HepG2 (cell line): ENCODE results near the gene MARCHF2. TPM values are rescaled to one million over a fixed set of nuclear protein-coding genes. Genes with fewer than 3 reads are reported as not detected.

Source experiments
- ATAC-seq: fragments of 200-7000 bp; cut with Tn5 transposase; 3 replicates; pipeline ENCODE4 v1.9.1; 2020; ENCODE audit warnings: mild to moderate bottlenecking, moderate library complexity
- BruUV-seq: library from RNA; stranded (reverse); fragments of 400-500 nt; replicated peaks from 2 replicates; lab custom pipeline; 2021; lab: Mats Ljungman, UMichigan
- CTCF ChIA-PET: fragments of 300-600 bp; formaldehyde crosslinking; extraction: SDS; loops from one replicate; lab custom pipeline; 2021; ENCODE audit warnings: low total read pairs, inconsistent platforms, low intra/inter-chr PET ratio; lab: Yijun Ruan, JAX
- POLR2A ChIA-PET: fragments of 350-600 bp; sonication (Branson Sonifier 250); formaldehyde crosslinking; loops from one replicate; lab custom pipeline; 2020; ENCODE audit warnings: antibody characterized with exemption, inconsistent platforms; lab: Yijun Ruan, JAX
- DNase-seq: peaks from one replicate; pipeline ENCODE4 v3.0.0-alpha.2; 2015; ENCODE audit warnings: low spot score
- FAIRE-seq: peaks from 3 replicates; lab custom pipeline; 2011; peaks lifted over from hg19 to GRCh38; lab: Jason Lieb, UNC
- H2AFZ ChIP-seq: one replicate; pipeline ENCODE4 v1.6.1; 2011; ENCODE audit warnings: low read length, inconsistent platforms
- H3K27ac ChIP-seq: fragments of 300-600 bp; 3 replicates; pipeline ENCODE4 v1.8.0; 2011; ENCODE audit warnings: mixed run types, mild to moderate bottlenecking, mixed read lengths, low read length, inconsistent platforms; ENCODE audit not compliant: insufficient read depth; ENCODE audit errors: extremely low read length
- H3K27me3 ChIP-seq, 2 experiments: fragments of 200-600 bp in 1 of 2; 2 replicates in 1 of 2; 3 replicates in 1 of 2; pipeline versions ENCODE4 v1.6.0 to v1.8.0; 2011; ENCODE audit warnings: low read length in 2 of 2, mild to moderate bottlenecking in 2 of 2, moderate library complexity in 2 of 2, inconsistent platforms in 1 of 2; ENCODE audit not compliant: insufficient read depth in 2 of 2, control insufficient read depth in 1 of 2
- H3K36me3 ChIP-seq, 2 experiments: fragments of 200-600 bp in 1 of 2; replicated peaks in 1 of 2; 2 replicates in 1 of 2; 3 replicates in 1 of 2; pipeline versions ENCODE4 v1.5.1 to v1.8.0; 2011; ENCODE audit warnings: low read length in 2 of 2, inconsistent platforms in 1 of 2; ENCODE audit not compliant: insufficient read depth in 2 of 2, control insufficient read depth in 1 of 2
- H3K4me1 ChIP-seq: 2 replicates; pipeline ENCODE4 v1.5.1; 2012; ENCODE audit warnings: low read length, inconsistent platforms; ENCODE audit not compliant: insufficient read depth
- H3K4me2 ChIP-seq: 2 replicates; pipeline ENCODE4 v1.6.0; 2011; ENCODE audit warnings: low read depth, low read length, inconsistent platforms
- H3K4me3 ChIP-seq, 3 experiments: fragments of 200-600 bp in 1 of 3; sonication (generic), shearing (Covaris generic) in 1 of 3; replicated peaks in 1 of 3; 2 replicates each; pipeline ENCODE4 v1.5.1; 2011 to 2016; ENCODE audit warnings: low read length in 3 of 3, inconsistent platforms in 2 of 3, low read depth in 2 of 3, mild to moderate bottlenecking in 2 of 3, control low read depth in 1 of 3, mixed read lengths in 1 of 3; ENCODE audit not compliant: insufficient read depth in 1 of 3
- H3K79me2 ChIP-seq: one replicate; pipeline ENCODE4 v1.6.1; 2011; ENCODE audit warnings: low read length, inconsistent platforms; ENCODE audit not compliant: insufficient read depth
- H3K9ac ChIP-seq: 2 replicates; pipeline ENCODE4 v1.6.0; 2011; ENCODE audit warnings: mild to moderate bottlenecking, low read depth, low read length, inconsistent platforms; ENCODE audit not compliant: insufficient read depth
- H3K9me3 ChIP-seq: 2 replicates; pipeline ENCODE4 v1.5.1; 2012; ENCODE audit warnings: mild to moderate bottlenecking, low read length
- H4K20me1 ChIP-seq: 2 replicates; pipeline ENCODE4 v1.6.0; 2011; ENCODE audit warnings: inconsistent platforms, mild to moderate bottlenecking, low read length, moderate library complexity; ENCODE audit not compliant: insufficient read depth
- DPF2 ChIP-seq: sonication (generic); formaldehyde crosslinking; IDR thresholded peaks from 2 replicates; pipeline ENCODE4 v1.4.0; 2020; ENCODE audit warnings: mild to moderate bottlenecking, low read depth, missing genetic modification reagents, borderline replicate concordance
- FOSL2 ChIP-seq: sonication (generic); formaldehyde crosslinking; IDR thresholded peaks from 2 replicates; pipeline ENCODE4 v1.4.0; 2020; ENCODE audit warnings: missing genetic modification reagents
- HINFP ChIP-seq: sonication (generic); formaldehyde crosslinking; IDR thresholded peaks from 2 replicates; pipeline ENCODE4 v1.4.0; 2020; ENCODE audit warnings: low read depth, mild to moderate bottlenecking, missing genetic modification reagents
- NAIF1 ChIP-seq: sonication (generic); formaldehyde crosslinking; IDR thresholded peaks from 2 replicates; pipeline ENCODE4 v1.5.0; 2020; ENCODE audit warnings: mild to moderate bottlenecking, missing genetic modification reagents, borderline replicate concordance
- PBX2 ChIP-seq: IDR thresholded peaks from 2 replicates; pipeline ENCODE4 v1.6.1; 2016; ENCODE audit warnings: control low read depth
- PITX1 ChIP-seq: sonication (generic); formaldehyde crosslinking; IDR thresholded peaks from 2 replicates; pipeline ENCODE4 v1.5.1; 2020; ENCODE audit warnings: mild to moderate bottlenecking, missing genetic modification reagents
- SIX1 ChIP-seq: sonication (generic); formaldehyde crosslinking; IDR thresholded peaks from 2 replicates; pipeline ENCODE4 v1.4.0; 2020; ENCODE audit warnings: missing genetic modification reagents, borderline replicate concordance
- SP1 ChIP-seq, 2 experiments: fragments of 450-650 bp in 1 of 2; sonication (generic) in 1 of 2; formaldehyde crosslinking in 1 of 2; IDR thresholded peaks; 2 replicates each; pipeline versions ENCODE4 v1.4.0 to v1.6.1; 2016 to 2020; ENCODE audit warnings: missing genetic modification reagents in 1 of 2
- ZMYM4 ChIP-seq: sonication (generic); formaldehyde crosslinking; IDR thresholded peaks from 2 replicates; pipeline ENCODE4 v1.8.1; 2023; ENCODE audit warnings: mild to moderate bottlenecking, missing genetic modification reagents
- WGBS: methylation state at CpG from one replicate; pipeline ENCODE4 v1.1.6; 2017; ENCODE audit warnings: low lambda C conversion rate; 5-methylcytosine and 5-hydroxymethylcytosine counted together
- in situ Hi-C: cut with HindIII; loops from 2 replicates; pipeline ENCODE4 v1.10.0; 2017; ENCODE audit warnings: low pct_unique_long_range_greater_than_20kb; ENCODE audit not compliant: extremely low pct_ligation_motif_present
- intact Hi-C: fragments of 100-400 bp; cut with micrococcal nuclease; formaldehyde crosslinking; loops from one replicate; pipeline ENCODE4 v1.10.0; 2022; ENCODE audit not compliant: unreplicated experiment
- polyA plus RNA-seq, 8 experiments: library from polyadenylated mRNA; depleted of rRNA in 3 of 8; stranded (reverse) in 7 of 8; unstranded in 1 of 8; fragments of >200 nt; fragmentation: Illumina TruSeq in 4 of 8; extraction: Trizol in 4 of 8; gene quantifications; 2 replicates each; pipeline versions ENCODE4 v1.2.1 to v1.2.3, GENCODE V29; 2011 to 2016; ENCODE audit warnings: low read depth in 4 of 8, missing spikeins in 1 of 8, mixed read lengths in 1 of 8; ENCODE audit not compliant: insufficient read depth in 1 of 8
- total RNA-seq, 5 experiments: library from RNA; depleted of rRNA; stranded (reverse); fragments of >200 nt; fragmentation: Illumina TruSeq; extraction: Trizol; gene quantifications; 2 replicates each; pipeline ENCODE4 v1.2.3, GENCODE V29; 2016; ENCODE audit warnings: low read depth in 1 of 5
- TF ChIP-seq, protein P1 (sequence below): sonication (generic); formaldehyde crosslinking; IDR thresholded peaks from 2 replicates; pipeline ENCODE4 v1.4.0; 2020; ENCODE audit warnings: mild to moderate bottlenecking, missing genetic modification reagents
- TF ChIP-seq, protein P2 (sequence below): sonication (generic); formaldehyde crosslinking; IDR thresholded peaks from 2 replicates; pipeline ENCODE4 v1.4.0; 2020; ENCODE audit warnings: missing genetic modification reagents

The MARCHF2 gene
- total and polyA plus RNA-seq, 2 of the 13 experiments (the other 11 are each of a cell fraction or from before 2014, with no cell fraction given), result 12.7 to 13.0 TPM

- TF ChIP-seq, protein P1, sequence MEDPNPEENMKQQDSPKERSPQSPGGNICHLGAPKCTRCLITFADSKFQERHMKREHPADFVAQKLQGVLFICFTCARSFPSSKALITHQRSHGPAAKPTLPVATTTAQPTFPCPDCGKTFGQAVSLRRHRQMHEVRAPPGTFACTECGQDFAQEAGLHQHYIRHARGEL, result no peak
- TF ChIP-seq SP1 (IDR thresholded peaks at IDR 0.05), result no peak
- TF ChIP-seq SP1 (CRISPR knock-in tag; IDR thresholded peaks at IDR 0.05), result peak; percentile 91
- peak; percentile 81 for TF ChIP-seq PBX2 (CRISPR knock-in tag)
- TF ChIP-seq FOSL2 (CRISPR knock-in tag), result 0 out of 2 replicates have a peak, but pooled peaks have one; percentile 17
Observed at GRCh38 chr19:8412783-8413628, at the start of gene MARCHF2 (continued).

DNA sequence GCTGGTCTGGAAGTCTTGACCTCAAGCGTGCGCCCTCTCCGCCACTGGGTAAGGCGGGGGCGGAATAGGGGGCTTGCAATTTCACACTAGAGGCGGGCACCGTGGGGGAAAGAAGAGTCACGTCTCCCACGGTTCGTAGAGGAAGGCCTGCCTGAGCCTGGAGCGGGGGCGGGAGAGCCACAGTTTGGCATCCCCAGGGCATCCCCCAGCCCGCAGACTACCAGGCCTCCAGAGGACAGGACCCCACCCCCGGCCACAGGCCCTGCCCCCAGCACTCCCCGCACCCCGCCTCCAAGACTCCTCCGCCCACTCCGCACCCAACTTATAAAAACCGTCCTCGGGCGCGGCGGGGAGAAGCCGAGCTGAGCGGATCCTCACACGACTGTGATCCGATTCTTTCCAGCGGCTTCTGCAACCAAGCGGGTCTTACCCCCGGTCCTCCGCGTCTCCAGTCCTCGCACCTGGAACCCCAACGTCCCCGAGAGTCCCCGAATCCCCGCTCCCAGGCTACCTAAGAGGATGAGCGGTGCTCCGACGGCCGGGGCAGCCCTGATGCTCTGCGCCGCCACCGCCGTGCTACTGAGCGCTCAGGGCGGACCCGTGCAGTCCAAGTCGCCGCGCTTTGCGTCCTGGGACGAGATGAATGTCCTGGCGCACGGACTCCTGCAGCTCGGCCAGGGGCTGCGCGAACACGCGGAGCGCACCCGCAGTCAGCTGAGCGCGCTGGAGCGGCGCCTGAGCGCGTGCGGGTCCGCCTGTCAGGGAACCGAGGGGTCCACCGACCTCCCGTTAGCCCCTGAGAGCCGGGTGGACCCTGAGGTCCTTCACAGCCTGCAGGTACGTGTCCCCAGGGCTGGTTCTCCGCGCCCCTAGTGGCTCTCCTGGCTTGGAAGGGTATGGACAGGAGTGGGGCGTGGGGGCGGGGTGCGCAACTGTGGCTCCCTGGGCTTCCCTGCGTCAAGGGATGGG is 49.0 kb upstream of the MARCHF2 start, which contains the start of gene ANGPTL4:
Gene ANGPTL4, plus strand, starts transcription at position 353 of the 969 bp plus-strand sequence. Its CDS starts 167 bp downstream, at position 520.
- no peak within 1 kb of the TSS for H2AFZ ChIP-seq
- no peaks in the 10 kb centered on the region for H3K9me3 ChIP-seq
- ChIA-PET POLR2A (interaction anchor here (0.6 to 5.1 kb wide), 10 partner anchors 8 to 159 kb away, joined by 3 to 33 read pairs (median 4); partner anchors contain the start of genes MARCHF2 and RAB11B), CTCF (no interaction called here)
- intact Hi-C loops, result no loop called here
- in situ Hi-C loops, result no loop called here
- peaks cover 0 to 3% of the 10 kb centered on the region in 2 experiments; a peak in 1 of 5 replicates for H3K27me3 ChIP-seq
- H3K79me2 ChIP-seq, result no peaks in the 10 kb centered on the region
- ATAC-seq (peak; percentile 67), DNase-seq (no peak), FAIRE-seq (no peak)
- peaks cover 67% of the 10 kb centered on the region for H3K4me1 ChIP-seq
- H3K9ac ChIP-seq, result peak within 1 kb of the TSS; percentile 75
- peak within 1 kb of the TSS; percentile 56 to 79 (median 74); a peak in 5 of 6 replicates for H3K4me3 ChIP-seq
- BruUV-seq, result TSS peak; percentile 76
- peak within 1 kb of the TSS; percentile 95 for H3K4me2 ChIP-seq
- no peaks in the 10 kb centered on the region; a peak in 1 of 5 replicates for H3K36me3 ChIP-seq
- no peaks in the 10 kb centered on the region for H4K20me1 ChIP-seq
- H3K27ac ChIP-seq, result peak within 1 kb of the TSS; percentile 64
- WGBS, result 16% methylated on average over 16 of the region's 81 CpGs
- TF ChIP-seq PITX1 (CRISPR knock-in tag) (0 out of 2 replicates have a peak, but pooled peaks have one; percentile 23), SIX1 (no peak), DPF2 (CRISPR knock-in tag) (no peak), HINFP (no peak; the same call in 1 of the 2 replicates), NAIF1 (CRISPR knock-in tag) (no peak), ZMYM4 (no peak; the same call in none of the 2 replicates)
- TF ChIP-seq, protein P2, sequence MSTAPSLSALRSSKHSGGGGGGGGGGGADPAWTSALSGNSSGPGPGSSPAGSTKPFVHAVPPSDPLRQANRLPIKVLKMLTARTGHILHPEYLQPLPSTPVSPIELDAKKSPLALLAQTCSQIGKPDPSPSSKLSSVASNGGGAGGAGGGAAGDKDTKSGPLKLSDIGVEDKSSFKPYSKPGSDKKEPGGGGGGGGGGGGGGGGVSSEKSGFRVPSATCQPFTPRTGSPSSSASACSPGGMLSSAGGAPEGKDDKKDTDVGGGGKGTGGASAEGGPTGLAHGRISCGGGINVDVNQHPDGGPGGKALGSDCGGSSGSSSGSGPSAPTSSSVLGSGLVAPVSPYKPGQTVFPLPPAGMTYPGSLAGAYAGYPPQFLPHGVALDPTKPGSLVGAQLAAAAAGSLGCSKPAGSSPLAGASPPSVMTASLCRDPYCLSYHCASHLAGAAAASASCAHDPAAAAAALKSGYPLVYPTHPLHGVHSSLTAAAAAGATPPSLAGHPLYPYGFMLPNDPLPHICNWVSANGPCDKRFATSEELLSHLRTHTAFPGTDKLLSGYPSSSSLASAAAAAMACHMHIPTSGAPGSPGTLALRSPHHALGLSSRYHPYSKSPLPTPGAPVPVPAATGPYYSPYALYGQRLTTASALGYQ, result no peak
